ENCODE results near the gene POLR3H.

- no peak for TF ChIP-seq POLR2A (IDR thresholded peaks at IDR 0.05; ENCODE audit: low read length)
- no peak for TF ChIP-seq GATA1 (IDR thresholded peaks at IDR 0.05; ENCODE audit: low read depth, low read length)
Observed at GRCh38 chr22:41524251-41524661, 20.0 kb downstream of the POLR3H start.

Measured in erythroblast (primary cell).